ENCODE data around the gene TNFRSF14.

TNFRSF14 gene

DNA sequence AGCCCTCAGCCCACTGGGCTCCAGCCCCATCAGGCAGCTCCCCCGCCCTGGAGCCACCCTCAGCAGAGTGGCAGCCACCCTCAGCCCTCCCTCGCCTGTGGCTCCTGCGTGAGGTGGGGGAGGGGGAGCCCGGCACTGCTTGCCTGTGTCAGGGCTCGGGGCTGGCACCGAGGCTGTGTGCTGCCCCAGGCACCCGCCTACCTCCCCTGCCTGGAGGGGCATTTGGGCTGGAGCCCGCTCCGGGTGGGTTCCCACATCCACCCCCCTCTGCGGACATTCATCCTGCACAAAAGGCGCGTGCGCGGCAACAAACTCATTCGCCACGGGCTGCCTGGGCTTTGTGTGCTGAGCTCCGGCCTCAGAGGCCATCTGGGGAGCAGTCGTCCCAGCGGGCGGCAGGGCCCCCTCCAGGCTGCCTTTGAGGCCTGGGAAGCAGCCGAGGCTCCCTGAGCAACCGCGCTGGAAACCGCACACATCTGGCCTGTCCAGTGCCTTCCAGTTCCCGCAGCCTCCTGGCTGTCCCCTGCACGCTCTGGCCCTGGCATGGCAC, 12.6 kb upstream of the TNFRSF14 start (continued):
- TF ChIP-seq, protein P1, sequence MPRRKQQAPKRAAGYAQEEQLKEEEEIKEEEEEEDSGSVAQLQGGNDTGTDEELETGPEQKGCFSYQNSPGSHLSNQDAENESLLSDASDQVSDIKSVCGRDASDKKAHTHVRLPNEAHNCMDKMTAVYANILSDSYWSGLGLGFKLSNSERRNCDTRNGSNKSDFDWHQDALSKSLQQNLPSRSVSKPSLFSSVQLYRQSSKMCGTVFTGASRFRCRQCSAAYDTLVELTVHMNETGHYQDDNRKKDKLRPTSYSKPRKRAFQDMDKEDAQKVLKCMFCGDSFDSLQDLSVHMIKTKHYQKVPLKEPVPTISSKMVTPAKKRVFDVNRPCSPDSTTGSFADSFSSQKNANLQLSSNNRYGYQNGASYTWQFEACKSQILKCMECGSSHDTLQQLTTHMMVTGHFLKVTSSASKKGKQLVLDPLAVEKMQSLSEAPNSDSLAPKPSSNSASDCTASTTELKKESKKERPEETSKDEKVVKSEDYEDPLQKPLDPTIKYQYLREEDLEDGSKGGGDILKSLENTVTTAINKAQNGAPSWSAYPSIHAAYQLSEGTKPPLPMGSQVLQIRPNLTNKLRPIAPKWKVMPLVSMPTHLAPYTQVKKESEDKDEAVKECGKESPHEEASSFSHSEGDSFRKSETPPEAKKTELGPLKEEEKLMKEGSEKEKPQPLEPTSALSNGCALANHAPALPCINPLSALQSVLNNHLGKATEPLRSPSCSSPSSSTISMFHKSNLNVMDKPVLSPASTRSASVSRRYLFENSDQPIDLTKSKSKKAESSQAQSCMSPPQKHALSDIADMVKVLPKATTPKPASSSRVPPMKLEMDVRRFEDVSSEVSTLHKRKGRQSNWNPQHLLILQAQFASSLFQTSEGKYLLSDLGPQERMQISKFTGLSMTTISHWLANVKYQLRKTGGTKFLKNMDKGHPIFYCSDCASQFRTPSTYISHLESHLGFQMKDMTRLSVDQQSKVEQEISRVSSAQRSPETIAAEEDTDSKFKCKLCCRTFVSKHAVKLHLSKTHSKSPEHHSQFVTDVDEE (CRISPR knock-in tag; IDR thresholded peaks at IDR 0.05) = no peak
- TF ChIP-seq ISL1 (CRISPR knock-in tag; IDR thresholded peaks at IDR 0.05) (no peak), CSDC2 (CRISPR knock-in tag; IDR thresholded peaks at IDR 0.05) (no peak), TCF4 (CRISPR knock-in tag; IDR thresholded peaks at IDR 0.05; ENCODE audit: borderline replicate concordance) (no peak), ZNF8 (CRISPR knock-in tag; IDR thresholded peaks at IDR 0.05) (no peak), SNAI2 (CRISPR knock-in tag; IDR thresholded peaks at IDR 0.05) (no peak), RARB (CRISPR knock-in tag; IDR thresholded peaks at IDR 0.05) (no peak), BACH2 (CRISPR knock-in tag; IDR thresholded peaks at IDR 0.05; ENCODE audit: borderline replicate concordance) (no peak)
- TF ChIP-seq, protein P2, sequence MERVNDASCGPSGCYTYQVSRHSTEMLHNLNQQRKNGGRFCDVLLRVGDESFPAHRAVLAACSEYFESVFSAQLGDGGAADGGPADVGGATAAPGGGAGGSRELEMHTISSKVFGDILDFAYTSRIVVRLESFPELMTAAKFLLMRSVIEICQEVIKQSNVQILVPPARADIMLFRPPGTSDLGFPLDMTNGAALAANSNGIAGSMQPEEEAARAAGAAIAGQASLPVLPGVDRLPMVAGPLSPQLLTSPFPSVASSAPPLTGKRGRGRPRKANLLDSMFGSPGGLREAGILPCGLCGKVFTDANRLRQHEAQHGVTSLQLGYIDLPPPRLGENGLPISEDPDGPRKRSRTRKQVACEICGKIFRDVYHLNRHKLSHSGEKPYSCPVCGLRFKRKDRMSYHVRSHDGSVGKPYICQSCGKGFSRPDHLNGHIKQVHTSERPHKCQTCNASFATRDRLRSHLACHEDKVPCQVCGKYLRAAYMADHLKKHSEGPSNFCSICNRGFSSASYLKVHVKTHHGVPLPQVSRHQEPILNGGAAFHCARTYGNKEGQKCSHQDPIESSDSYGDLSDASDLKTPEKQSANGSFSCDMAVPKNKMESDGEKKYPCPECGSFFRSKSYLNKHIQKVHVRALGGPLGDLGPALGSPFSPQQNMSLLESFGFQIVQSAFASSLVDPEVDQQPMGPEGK (CRISPR knock-in tag; IDR thresholded peaks at IDR 0.05; ENCODE audit: borderline replicate concordance) = no peak

DNA sequence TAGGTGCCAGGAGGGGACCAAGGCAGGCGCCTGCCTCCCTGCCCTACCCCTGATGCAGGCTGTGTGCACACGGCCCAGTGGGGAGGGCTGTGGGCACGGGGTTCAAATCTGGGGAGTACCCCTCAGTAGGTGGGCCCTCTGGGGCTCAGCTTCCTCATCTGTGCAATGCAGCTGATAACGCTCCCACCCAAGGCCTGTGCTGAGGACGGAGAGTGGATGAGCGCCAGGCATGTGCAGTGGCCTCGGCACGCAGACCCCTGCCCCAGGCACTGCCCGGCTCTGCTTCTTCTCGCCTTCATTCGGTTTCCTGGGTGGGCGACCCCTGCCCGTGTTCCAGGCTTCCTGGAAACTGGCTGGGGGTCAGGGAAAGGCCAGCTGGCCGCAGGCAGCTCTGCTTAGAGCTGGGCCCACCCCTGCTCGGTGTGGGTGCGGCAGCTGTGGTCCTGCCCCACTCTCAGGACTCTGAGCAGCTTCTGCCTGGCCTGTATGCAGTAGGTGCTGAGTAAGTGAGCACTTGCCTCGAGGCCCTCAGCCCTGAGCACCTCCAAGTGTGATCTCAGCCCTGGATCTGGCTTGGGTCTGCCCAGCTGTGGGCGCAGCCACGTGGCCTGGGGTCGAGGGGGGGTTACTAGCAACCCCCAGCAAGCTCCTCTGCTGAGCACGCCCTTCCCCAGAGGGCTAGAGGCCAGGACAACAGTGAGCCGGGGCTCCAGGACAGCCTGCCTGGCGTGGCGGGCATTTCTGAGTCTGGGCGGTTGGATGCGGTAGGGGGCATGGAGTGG, 11.9 kb upstream of the TNFRSF14 start:
- no peak for ATAC-seq

DNA sequence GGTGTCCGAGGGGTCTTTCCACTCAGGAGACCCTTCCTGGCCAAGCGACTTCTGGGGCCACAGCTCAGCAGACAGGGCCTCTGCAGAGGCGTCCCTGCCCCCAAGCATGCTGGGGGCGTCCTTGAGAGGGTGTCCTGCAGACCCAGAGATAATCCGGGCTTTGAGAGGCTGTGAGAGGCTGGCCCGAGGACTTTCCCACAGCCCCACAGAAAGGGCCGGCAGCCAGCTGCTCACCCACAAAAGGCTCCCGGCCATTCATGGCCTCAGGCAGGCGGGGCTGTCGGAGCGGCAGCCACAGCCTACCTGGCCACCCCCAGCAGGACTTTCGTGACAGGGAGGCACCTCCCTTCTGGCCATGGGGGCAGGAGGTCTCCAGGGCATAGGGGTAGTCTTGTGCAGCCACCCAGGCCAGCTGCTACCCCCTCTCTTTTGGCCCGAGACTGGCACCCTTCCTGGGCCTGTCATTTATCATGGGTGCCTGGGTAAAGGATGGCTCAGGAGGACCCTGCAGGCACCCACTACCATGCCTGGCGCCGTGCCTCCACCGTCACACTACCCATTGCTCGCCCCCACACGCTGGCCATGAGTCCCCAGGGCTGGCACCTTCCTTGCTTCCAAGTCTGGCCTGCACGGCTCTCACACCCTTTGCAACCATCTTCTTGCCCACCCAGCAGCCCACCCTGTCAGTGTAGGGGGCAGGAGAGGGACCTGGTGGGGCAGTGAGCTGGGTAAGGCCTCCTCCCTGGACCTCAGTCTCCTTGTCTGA, 11.1 kb upstream of the TNFRSF14 start:
- ATAC-seq = no peak
- no peak for TF ChIP-seq GLIS3 (CRISPR knock-in tag; IDR thresholded peaks at IDR 0.05)
- no peak for TF ChIP-seq ZC3H10 (CRISPR knock-in tag; IDR thresholded peaks at IDR 0.05)
- TF ChIP-seq PPARA (CRISPR knock-in tag; IDR thresholded peaks at IDR 0.05; ENCODE audit: borderline replicate concordance) = no peak
- TF ChIP-seq, protein P3, sequence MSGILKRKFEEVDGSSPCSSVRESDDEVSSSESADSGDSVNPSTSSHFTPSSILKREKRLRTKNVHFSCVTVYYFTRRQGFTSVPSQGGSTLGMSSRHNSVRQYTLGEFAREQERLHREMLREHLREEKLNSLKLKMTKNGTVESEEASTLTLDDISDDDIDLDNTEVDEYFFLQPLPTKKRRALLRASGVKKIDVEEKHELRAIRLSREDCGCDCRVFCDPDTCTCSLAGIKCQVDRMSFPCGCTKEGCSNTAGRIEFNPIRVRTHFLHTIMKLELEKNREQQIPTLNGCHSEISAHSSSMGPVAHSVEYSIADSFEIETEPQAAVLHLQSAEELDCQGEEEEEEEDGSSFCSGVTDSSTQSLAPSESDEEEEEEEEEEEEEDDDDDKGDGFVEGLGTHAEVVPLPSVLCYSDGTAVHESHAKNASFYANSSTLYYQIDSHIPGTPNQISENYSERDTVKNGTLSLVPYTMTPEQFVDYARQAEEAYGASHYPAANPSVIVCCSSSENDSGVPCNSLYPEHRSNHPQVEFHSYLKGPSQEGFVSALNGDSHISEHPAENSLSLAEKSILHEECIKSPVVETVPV (CRISPR knock-in tag; IDR thresholded peaks at IDR 0.05) = no peak
- TF ChIP-seq BACH2 (CRISPR knock-in tag; IDR thresholded peaks at IDR 0.05; ENCODE audit: borderline replicate concordance) = no peak
- TF ChIP-seq ZNF565 (CRISPR knock-in tag; conservative IDR thresholded peaks at IDR 0.05; ENCODE audit: low read depth) = no peak
- no peak for TF ChIP-seq SNAI2 (CRISPR knock-in tag; IDR thresholded peaks at IDR 0.05)
- TF ChIP-seq, protein P2 (CRISPR knock-in tag; IDR thresholded peaks at IDR 0.05; ENCODE audit: borderline replicate concordance) = no peak
- TF ChIP-seq, protein P1 (CRISPR knock-in tag; IDR thresholded peaks at IDR 0.05) = no peak
- TF ChIP-seq ESRRG (CRISPR knock-in tag; IDR thresholded peaks at IDR 0.05) = no peak

More for the DNA sequence above, 11.9 kb upstream of the TNFRSF14 start:
- TF ChIP-seq SNAI2 (CRISPR knock-in tag; IDR thresholded peaks at IDR 0.05) (no peak), ZNF8 (CRISPR knock-in tag; IDR thresholded peaks at IDR 0.05) (no peak), RARB (CRISPR knock-in tag; IDR thresholded peaks at IDR 0.05) (no peak), ZNF565 (CRISPR knock-in tag; conservative IDR thresholded peaks at IDR 0.05; ENCODE audit: low read depth) (no peak), ISL1 (CRISPR knock-in tag; IDR thresholded peaks at IDR 0.05) (no peak), ZFP3 (CRISPR knock-in tag; IDR thresholded peaks at IDR 0.05) (no peak), CSDC2 (CRISPR knock-in tag; IDR thresholded peaks at IDR 0.05) (no peak), ZC3H10 (CRISPR knock-in tag; IDR thresholded peaks at IDR 0.05) (no peak)
- TF ChIP-seq, protein P4, sequence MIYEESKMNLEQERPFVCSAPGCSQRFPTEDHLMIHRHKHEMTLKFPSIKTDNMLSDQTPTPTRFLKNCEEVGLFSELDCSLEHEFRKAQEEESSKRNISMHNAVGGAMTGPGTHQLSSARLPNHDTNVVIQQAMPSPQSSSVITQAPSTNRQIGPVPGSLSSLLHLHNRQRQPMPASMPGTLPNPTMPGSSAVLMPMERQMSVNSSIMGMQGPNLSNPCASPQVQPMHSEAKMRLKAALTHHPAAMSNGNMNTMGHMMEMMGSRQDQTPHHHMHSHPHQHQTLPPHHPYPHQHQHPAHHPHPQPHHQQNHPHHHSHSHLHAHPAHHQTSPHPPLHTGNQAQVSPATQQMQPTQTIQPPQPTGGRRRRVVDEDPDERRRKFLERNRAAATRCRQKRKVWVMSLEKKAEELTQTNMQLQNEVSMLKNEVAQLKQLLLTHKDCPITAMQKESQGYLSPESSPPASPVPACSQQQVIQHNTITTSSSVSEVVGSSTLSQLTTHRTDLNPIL (CRISPR knock-in tag; IDR thresholded peaks at IDR 0.05; ENCODE audit: low read depth) = no peak
- TF ChIP-seq, protein P2 (CRISPR knock-in tag; IDR thresholded peaks at IDR 0.05; ENCODE audit: borderline replicate concordance) = no peak

All from SK-N-SH treated with all-trans-retinoic acid at 6 μM for 48 hours (cell line).